HepG2 (cell line): ENCODE measurements around the gene TSSK2. TPM values are rescaled to one million over a fixed set of nuclear protein-coding genes. Genes with fewer than 3 reads are reported as not detected.
A peak's percentile ranks its signal among the peaks of the same experiment; 100 is the strongest.

Experiments used
- MED1 ChIP-seq: sonication (generic); formaldehyde crosslinking; IDR thresholded peaks from 2 replicates; pipeline ENCODE4 v1.4.0; 2020; ENCODE audit warnings: missing genetic modification reagents
- POLR2A ChIP-seq, 2 experiments: IDR thresholded peaks; 2 replicates each; pipeline ENCODE4 v1.6.1; 2011; ENCODE audit warnings: low read depth in 2 of 2, low read length in 2 of 2, mild to moderate bottlenecking in 1 of 2, moderate library complexity in 1 of 2; ENCODE audit not compliant: insufficient read depth in 1 of 2
- RFXAP ChIP-seq: sonication (generic); formaldehyde crosslinking; IDR thresholded peaks from 2 replicates; pipeline ENCODE4 v1.4.0; 2020; ENCODE audit warnings: missing genetic modification reagents, borderline replicate concordance
- TBX2 ChIP-seq: sonication (generic); formaldehyde crosslinking; IDR thresholded peaks from 2 replicates; pipeline ENCODE4 v1.5.0; 2020; ENCODE audit warnings: missing genetic modification reagents, mild to moderate bottlenecking, borderline replicate concordance
- TBX3 ChIP-seq: fragments of 450-650 bp; IDR thresholded peaks from 2 replicates; pipeline ENCODE4 v1.6.1; 2017; ENCODE audit warnings: antibody characterized with exemption, mild to moderate bottlenecking, inconsistent platforms, borderline replicate concordance
- TP53 ChIP-seq: sonication (generic); formaldehyde crosslinking; conservative IDR thresholded peaks from 2 replicates; pipeline ENCODE4 v1.4.0; 2020; ENCODE audit warnings: missing genetic modification reagents
- YEATS4 ChIP-seq: sonication (generic); formaldehyde crosslinking; IDR thresholded peaks from 2 replicates; pipeline ENCODE4 v1.4.0; 2020; ENCODE audit warnings: missing genetic modification reagents, borderline replicate concordance
- ZBTB49 ChIP-seq: sonication (generic); formaldehyde crosslinking; IDR thresholded peaks from 2 replicates; pipeline ENCODE4 v1.4.0; 2020; ENCODE audit warnings: missing genetic modification reagents, borderline replicate concordance
- ZNF160 ChIP-seq: sonication (generic); formaldehyde crosslinking; IDR thresholded peaks from 2 replicates; pipeline ENCODE4 v1.8.0; 2022; ENCODE audit warnings: mild to moderate bottlenecking, inconsistent platforms, missing genetic modification reagents
- ZNF280B ChIP-seq: sonication (generic); formaldehyde crosslinking; IDR thresholded peaks from 2 replicates; pipeline ENCODE4 v1.5.0; 2020; ENCODE audit warnings: missing genetic modification reagents, mild to moderate bottlenecking, borderline replicate concordance
- ZNF766 ChIP-seq: sonication (generic); formaldehyde crosslinking; IDR thresholded peaks from 2 replicates; pipeline ENCODE4 v1.5.0; 2020; ENCODE audit warnings: missing genetic modification reagents, borderline replicate concordance
- ZNF770 ChIP-seq: sonication (generic); formaldehyde crosslinking; IDR thresholded peaks from 2 replicates; pipeline ENCODE4 v1.5.0; 2020; ENCODE audit warnings: mild to moderate bottlenecking, missing genetic modification reagents
- polyA plus RNA-seq, 8 experiments: library from polyadenylated mRNA; depleted of rRNA in 3 of 8; stranded (reverse) in 7 of 8; unstranded in 1 of 8; fragments of >200 nt; fragmentation: Illumina TruSeq in 4 of 8; extraction: Trizol in 4 of 8; gene quantifications; 2 replicates each; pipeline versions ENCODE4 v1.2.1 to v1.2.3, GENCODE V29; 2011 to 2016; ENCODE audit warnings: low read depth in 4 of 8, missing spikeins in 1 of 8, mixed read lengths in 1 of 8; ENCODE audit not compliant: insufficient read depth in 1 of 8
- total RNA-seq, 5 experiments: library from RNA; depleted of rRNA; stranded (reverse); fragments of >200 nt; fragmentation: Illumina TruSeq; extraction: Trizol; gene quantifications; 2 replicates each; pipeline ENCODE4 v1.2.3, GENCODE V29; 2016; ENCODE audit warnings: low read depth in 1 of 5
- TF ChIP-seq, protein P1 (sequence below): sonication (generic); formaldehyde crosslinking; IDR thresholded peaks from 2 replicates; pipeline ENCODE4 v1.5.0; 2020; ENCODE audit warnings: missing genetic modification reagents

Gene TSSK2
- total and polyA plus RNA-seq, 2 of the 13 experiments (the other 11 are each of a cell fraction or from before 2014, with no cell fraction given) = not detected

- no peak for TF ChIP-seq TBX3
- TF ChIP-seq ZNF770 (CRISPR knock-in tag) = 0 out of 2 replicates have a peak, but pooled peaks have one; percentile 16
- TF ChIP-seq, protein P1, sequence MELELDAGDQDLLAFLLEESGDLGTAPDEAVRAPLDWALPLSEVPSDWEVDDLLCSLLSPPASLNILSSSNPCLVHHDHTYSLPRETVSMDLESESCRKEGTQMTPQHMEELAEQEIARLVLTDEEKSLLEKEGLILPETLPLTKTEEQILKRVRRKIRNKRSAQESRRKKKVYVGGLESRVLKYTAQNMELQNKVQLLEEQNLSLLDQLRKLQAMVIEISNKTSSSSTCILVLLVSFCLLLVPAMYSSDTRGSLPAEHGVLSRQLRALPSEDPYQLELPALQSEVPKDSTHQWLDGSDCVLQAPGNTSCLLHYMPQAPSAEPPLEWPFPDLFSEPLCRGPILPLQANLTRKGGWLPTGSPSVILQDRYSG (CRISPR knock-in tag) = peak; percentile 27; the same call in 1 of the 2 replicates
- 0 out of 2 replicates have a peak, but pooled peaks have one; percentile 23 for TF ChIP-seq TP53 (CRISPR knock-in tag)
- TF ChIP-seq MED1 = peak; percentile 8; the same call in 1 of the 2 replicates
- 0 out of 2 replicates have a peak, but pooled peaks have one; percentile 46 for TF ChIP-seq RFXAP
- TF ChIP-seq YEATS4 (CRISPR knock-in tag) = peak; percentile 37; the same call in 1 of the 2 replicates
- TF ChIP-seq ZBTB49 (CRISPR knock-in tag) = no peak
- TF ChIP-seq ZNF160 = no peak
- TF ChIP-seq ZNF766 (CRISPR knock-in tag) = 0 out of 2 replicates have a peak, but pooled peaks have one; percentile 32
- TF ChIP-seq POLR2A (IDR thresholded peaks at IDR 0.05; ENCODE audit: insufficient read depth in 1 of 2, low read depth in 2 of 2, low read length in 2 of 2) = 0 out of 4 replicates have a peak, but pooled peaks of 1 of the 2 experiments have one; percentile 37
- peak; percentile 73 for TF ChIP-seq ZNF280B
- peak; percentile 9; the same call in 1 of the 2 replicates for TF ChIP-seq TBX2 (CRISPR knock-in tag)
- TF ChIP-seq, all 625 proteins: peak for 45
Observed at GRCh38 chr22:19177164-19178064, 46.3 kb downstream of the TSSK2 start (continued).
